ENCODE results near the gene SLIT3. TPM values are rescaled to one million over a fixed set of nuclear protein-coding genes. Genes with fewer than 3 reads are reported as not detected.

The SLIT3 gene
- total and polyA plus RNA-seq, 2 experiments from 2014 or later, result 0.59 to 0.71 TPM

GRCh38 chr5:169151051-169151805 is 149.7 kb downstream of the SLIT3 start:
- Mint-ChIP-seq H3K4me3 (no peak overlapping the region), H3K36me3 (ENCODE audit: low read depth) (no peaks in the 10 kb centered on the region), H3K9me3 (no peaks in the 10 kb centered on the region), H3K4me1 (peaks cover 40% of the 10 kb centered on the region), H3K27ac (no peak overlapping the region), H3K27me3 (ENCODE audit: insufficient read depth, low read depth, poor library complexity) (peaks cover 1% of the 10 kb centered on the region)
- no peaks in the 10 kb centered on the region for H3K79me2 ChIP-seq (replicated peaks; ENCODE audit: insufficient read depth)
- H3K9me2 ChIP-seq (ENCODE audit: insufficient read depth), result no peaks in the 10 kb centered on the region
- peaks cover 16% of the 10 kb centered on the region for H3K4me1 ChIP-seq (ENCODE audit: insufficient read depth)
- peak; percentile 22 for DNase-seq (ENCODE audit: low spot score)
- no peak for ATAC-seq
- H3K27ac ChIP-seq (ENCODE audit: low read depth), result no peak overlapping the region
- TF ChIP-seq ETS1 (IDR thresholded peaks at IDR 0.05), result no peak
- TF ChIP-seq, protein P1, sequence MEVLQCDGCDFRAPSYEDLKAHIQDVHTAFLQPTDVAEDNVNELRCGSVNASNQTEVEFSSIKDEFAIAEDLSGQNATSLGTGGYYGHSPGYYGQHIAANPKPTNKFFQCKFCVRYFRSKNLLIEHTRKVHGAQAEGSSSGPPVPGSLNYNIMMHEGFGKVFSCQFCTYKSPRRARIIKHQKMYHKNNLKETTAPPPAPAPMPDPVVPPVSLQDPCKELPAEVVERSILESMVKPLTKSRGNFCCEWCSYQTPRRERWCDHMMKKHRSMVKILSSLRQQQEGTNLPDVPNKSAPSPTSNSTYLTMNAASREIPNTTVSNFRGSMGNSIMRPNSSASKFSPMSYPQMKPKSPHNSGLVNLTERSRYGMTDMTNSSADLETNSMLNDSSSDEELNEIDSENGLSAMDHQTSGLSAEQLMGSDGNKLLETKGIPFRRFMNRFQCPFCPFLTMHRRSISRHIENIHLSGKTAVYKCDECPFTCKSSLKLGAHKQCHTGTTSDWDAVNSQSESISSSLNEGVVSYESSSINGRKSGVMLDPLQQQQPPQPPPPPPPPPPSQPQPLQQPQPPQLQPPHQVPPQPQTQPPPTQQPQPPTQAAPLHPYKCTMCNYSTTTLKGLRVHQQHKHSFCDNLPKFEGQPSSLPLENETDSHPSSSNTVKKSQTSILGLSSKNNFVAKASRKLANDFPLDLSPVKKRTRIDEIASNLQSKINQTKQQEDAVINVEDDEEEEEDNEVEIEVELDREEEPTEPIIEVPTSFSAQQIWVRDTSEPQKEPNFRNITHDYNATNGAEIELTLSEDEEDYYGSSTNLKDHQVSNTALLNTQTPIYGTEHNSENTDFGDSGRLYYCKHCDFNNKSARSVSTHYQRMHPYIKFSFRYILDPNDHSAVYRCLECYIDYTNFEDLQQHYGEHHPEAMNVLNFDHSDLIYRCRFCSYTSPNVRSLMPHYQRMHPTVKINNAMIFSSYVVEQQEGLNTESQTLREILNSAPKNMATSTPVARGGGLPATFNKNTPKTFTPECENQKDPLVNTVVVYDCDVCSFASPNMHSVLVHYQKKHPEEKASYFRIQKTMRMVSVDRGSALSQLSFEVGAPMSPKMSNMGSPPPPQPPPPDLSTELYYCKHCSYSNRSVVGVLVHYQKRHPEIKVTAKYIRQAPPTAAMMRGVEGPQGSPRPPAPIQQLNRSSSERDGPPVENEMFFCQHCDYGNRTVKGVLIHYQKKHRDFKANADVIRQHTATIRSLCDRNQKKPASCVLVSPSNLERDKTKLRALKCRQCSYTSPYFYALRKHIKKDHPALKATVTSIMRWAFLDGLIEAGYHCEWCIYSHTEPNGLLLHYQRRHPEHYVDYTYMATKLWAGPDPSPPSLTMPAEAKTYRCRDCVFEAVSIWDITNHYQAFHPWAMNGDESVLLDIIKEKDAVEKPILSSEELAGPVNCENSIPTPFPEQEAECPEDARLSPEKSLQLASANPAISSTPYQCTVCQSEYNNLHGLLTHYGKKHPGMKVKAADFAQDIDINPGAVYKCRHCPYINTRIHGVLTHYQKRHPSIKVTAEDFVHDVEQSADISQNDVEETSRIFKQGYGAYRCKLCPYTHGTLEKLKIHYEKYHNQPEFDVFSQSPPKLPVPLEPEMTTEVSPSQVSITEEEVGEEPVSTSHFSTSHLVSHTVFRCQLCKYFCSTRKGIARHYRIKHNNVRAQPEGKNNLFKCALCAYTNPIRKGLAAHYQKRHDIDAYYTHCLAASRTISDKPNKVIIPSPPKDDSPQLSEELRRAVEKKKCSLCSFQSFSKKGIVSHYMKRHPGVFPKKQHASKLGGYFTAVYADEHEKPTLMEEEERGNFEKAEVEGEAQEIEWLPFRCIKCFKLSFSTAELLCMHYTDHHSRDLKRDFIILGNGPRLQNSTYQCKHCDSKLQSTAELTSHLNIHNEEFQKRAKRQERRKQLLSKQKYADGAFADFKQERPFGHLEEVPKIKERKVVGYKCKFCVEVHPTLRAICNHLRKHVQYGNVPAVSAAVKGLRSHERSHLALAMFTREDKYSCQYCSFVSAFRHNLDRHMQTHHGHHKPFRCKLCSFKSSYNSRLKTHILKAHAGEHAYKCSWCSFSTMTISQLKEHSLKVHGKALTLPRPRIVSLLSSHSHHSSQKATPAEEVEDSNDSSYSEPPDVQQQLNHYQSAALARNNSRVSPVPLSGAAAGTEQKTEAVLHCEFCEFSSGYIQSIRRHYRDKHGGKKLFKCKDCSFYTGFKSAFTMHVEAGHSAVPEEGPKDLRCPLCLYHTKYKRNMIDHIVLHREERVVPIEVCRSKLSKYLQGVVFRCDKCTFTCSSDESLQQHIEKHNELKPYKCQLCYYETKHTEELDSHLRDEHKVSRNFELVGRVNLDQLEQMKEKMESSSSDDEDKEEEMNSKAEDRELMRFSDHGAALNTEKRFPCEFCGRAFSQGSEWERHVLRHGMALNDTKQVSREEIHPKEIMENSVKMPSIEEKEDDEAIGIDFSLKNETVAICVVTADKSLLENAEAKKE (CRISPR knock-in tag; IDR thresholded peaks at IDR 0.05), result no peak
- TF ChIP-seq EZH2phosphoT487 (IDR thresholded peaks at IDR 0.05; ENCODE audit: unreplicated experiment), result no peak
- no peak for TF ChIP-seq REST (IDR thresholded peaks at IDR 0.05; ENCODE audit: unreplicated experiment)
- TF ChIP-seq NANOG (IDR thresholded peaks at IDR 0.05; ENCODE audit: borderline replicate concordance), result no peak
- TF ChIP-seq JUNB (IDR thresholded peaks at IDR 0.05; ENCODE audit: unreplicated experiment), result no peak
- TF ChIP-seq STAT1 (IDR thresholded peaks at IDR 0.05; ENCODE audit: unreplicated experiment), result no peak
- TF ChIP-seq CREB1 (CRISPR knock-in tag; IDR thresholded peaks at IDR 0.05; ENCODE audit: low read depth), result no peak
- no peak for TF ChIP-seq EZH2 (IDR thresholded peaks at IDR 0.05; ENCODE audit: low read depth, unreplicated experiment)
- no peak for TF ChIP-seq POLR2AphosphoS5 (IDR thresholded peaks at IDR 0.05; ENCODE audit: low read depth)
- TF ChIP-seq ZNF114 (CRISPR knock-in tag; IDR thresholded peaks at IDR 0.05), result no peak
- TF ChIP-seq, protein P2, sequence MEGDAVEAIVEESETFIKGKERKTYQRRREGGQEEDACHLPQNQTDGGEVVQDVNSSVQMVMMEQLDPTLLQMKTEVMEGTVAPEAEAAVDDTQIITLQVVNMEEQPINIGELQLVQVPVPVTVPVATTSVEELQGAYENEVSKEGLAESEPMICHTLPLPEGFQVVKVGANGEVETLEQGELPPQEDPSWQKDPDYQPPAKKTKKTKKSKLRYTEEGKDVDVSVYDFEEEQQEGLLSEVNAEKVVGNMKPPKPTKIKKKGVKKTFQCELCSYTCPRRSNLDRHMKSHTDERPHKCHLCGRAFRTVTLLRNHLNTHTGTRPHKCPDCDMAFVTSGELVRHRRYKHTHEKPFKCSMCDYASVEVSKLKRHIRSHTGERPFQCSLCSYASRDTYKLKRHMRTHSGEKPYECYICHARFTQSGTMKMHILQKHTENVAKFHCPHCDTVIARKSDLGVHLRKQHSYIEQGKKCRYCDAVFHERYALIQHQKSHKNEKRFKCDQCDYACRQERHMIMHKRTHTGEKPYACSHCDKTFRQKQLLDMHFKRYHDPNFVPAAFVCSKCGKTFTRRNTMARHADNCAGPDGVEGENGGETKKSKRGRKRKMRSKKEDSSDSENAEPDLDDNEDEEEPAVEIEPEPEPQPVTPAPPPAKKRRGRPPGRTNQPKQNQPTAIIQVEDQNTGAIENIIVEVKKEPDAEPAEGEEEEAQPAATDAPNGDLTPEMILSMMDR (conservative IDR thresholded peaks at IDR 0.05; ENCODE audit: low read depth in 2 of 2), result no peak
- TF ChIP-seq ZNF331 (CRISPR knock-in tag; IDR thresholded peaks at IDR 0.05; ENCODE audit: low read depth), result no peak
- H3F3A ChIP-seq (replicated peaks; ENCODE audit: low read depth), result no peaks in the 10 kb centered on the region
- H3K4me2 ChIP-seq, result no peak overlapping the region
- no peaks in the 10 kb centered on the region for H3K36me3 ChIP-seq (ENCODE audit: insufficient read depth)
- H3K27me3 ChIP-seq (ENCODE audit: insufficient read depth), result no peaks in the 10 kb centered on the region
- H3K4me3 ChIP-seq, result no peak overlapping the region
- no peak overlapping the region for H2AFZ ChIP-seq
- H4K20me1 ChIP-seq (replicated peaks; ENCODE audit: insufficient read depth), result no peaks in the 10 kb centered on the region

Measured in GM23338 (cell line).